HG03135 (cell line): Measurements from ENCODE around the gene TWSG1.
"Not testable (repeated sequence)": the region's sequence is repeated elsewhere in the genome, so short reads cannot be mapped to it uniquely, and the experiment has no call there.

Source experiments
- ATAC-seq: cut with Tn5 transposase; IDR thresholded peaks from one replicate; pipeline ENCODE4 v1.9.1; 2021; ENCODE audit warnings: mild to moderate bottlenecking, moderate library complexity; ENCODE audit not compliant: unreplicated experiment

TWSG1 gene

DNA sequence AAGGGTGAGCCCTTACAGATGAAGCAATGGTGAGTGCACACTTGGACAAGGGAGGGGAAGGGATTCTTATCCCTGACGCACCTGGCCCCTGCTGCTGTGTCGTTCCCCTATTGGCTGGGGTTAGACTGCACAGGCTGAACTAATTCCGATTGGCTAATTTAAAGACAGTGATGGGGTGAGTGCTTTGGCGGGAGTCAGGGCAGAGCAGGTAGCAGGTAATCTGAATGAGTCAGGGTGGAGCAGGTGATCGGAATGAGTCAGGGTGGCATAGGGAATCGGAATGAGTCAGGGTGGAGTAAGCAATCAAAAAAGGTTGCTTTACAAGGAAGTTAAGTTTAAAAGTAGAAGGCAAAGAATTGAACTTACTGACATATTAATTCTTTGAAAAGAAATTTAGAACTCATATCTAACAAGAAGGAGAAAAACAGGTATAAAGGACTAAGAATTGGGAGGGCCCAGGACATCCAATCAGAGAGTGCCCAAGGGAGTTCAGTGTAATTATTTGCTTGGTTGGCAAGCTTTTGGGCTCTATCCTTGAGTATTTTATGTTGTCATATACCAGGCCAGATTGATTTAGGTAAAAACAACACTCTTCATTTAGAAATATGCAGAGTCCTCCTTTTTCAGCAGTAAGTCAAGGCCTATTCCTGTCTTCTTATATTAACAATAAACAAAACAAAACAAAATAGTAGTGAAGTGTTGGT is 88.4 kb downstream of the TWSG1 start:
- no peak for ATAC-seq

DNA sequence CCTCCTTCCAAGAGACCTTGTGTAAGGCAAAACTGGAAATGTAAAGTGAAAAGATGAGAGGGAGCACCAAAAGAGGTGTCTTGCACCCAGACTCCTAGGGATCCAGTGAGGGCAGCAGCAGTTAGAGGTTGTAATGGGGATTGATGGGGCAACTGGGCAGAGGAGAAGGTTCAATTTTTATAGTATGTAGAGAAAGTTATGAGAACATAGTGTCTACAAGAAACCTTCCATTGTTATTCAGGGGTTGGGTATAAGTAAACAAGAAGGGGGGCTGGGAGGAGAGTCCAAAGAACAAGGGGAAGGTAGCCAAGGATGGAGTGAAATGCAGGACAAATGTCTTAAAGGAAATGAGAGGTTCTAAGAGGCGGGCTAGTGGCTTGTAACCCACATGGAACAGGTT is 89.1 kb downstream of the TWSG1 start:
- ATAC-seq = not testable (repeated sequence)

DNA sequence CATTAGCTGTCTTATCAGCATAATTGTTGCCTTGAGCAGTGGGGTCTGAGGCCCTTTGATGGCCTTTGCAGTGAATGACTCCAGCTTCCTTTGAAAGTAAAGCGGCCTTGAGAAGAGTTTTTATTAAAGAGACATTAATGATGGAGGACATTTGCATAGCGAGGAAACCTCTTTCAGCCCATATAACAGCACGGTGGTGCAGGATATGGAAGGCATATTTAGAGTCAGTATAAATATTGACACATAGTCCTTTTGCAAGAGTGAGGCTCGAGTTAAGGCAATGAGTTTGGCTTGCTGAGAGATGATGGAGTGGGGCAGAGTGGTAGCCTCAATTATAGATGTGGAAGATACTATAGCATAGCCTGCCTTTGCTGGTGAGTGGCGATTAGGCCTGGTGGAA is 89.7 kb downstream of the TWSG1 start:
- ATAC-seq = not testable (repeated sequence)

DNA sequence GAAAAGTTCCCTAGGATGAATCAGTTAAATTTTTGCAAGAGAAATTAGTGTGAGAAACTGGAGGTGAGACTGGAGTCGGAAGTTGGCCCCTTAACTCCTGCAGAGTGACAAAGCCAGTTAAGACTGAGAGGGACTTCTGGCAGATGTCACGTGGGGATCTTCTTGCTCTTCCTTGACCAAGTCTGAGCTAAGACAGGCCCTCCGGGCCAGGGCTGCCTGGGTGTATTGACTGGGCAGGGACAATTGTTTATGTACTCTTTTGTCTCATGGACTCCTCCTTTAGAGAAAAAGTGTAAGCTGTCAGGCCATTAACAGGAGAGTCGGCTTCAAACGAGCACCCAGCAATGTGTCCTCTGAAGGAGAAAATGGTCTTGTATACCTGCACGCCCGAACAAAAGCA is 92.2 kb downstream of the TWSG1 start:
- no peak for ATAC-seq

DNA sequence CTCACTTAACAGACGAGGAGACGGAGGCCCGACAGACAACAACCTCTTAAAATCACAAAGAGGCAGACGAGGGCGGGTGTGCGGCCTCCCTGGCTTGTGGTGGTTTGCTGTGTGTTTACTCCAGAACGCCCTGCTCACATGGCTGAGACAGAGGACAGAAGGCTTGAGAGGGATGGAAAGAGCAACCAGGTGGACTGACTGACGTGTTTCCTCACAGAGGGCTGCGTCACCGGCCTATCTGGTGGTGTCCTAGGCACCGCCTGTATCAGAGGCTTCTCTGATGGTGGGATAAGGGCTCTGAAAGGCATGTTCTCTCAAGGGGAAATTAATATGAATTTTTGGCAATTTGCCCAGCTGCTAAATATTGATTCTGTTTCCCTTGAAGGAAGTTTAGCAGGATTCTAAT is 93.7 kb downstream of the TWSG1 start:
- ATAC-seq = no peak

DNA sequence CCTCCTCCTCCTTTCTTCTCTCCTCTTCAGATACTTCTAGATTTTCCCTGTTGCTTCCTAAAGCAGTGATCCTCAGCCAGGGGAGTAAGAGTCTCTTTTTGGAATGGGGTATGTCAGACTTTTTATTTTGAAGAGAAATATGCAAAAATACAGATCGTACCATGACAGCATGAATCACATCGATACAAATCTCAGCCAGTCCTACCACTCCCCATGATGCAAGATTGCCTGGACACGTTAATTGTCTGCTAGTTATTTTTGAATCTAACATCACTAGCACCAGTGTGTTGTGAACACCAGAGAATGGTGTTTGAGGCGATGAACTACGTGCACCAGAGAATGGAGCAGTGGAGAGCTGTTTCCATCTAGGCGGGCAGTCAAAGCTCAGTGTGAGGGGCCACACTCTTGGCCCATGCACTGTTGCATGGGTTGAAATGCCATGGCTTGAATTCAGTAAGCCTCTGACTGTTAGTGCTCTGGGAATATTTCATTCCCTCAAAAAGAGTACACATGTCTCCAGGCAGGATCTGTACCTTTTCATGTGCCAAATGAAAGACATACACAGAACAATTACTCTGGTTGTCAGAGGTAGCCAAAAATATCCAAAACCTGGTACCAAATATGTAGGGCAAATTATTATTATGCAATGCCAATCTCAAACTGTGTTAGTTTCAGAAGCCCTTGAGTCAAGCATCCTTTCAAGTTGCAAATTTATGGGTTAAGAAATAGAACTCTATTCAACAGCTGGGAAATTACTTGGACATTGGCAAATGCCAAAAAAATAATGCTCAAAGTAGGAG is 94.5 kb downstream of the TWSG1 start:
- no peak for ATAC-seq

DNA sequence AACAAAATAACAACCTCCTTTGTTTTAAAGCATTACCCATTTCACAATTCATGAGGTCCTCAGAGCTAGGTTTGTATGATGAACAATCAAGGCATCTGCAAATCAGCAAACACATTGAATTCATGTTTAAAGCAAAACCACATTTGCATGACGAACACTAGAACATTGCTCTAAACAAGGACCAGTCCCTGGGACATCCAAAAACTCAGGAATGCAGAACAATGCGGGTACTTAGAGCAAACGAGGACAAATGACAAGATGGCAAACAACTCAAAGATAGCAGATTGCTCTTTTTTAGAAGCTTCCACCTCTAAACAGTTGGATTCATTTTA is 95.1 kb downstream of the TWSG1 start:
- ATAC-seq = no peak

DNA sequence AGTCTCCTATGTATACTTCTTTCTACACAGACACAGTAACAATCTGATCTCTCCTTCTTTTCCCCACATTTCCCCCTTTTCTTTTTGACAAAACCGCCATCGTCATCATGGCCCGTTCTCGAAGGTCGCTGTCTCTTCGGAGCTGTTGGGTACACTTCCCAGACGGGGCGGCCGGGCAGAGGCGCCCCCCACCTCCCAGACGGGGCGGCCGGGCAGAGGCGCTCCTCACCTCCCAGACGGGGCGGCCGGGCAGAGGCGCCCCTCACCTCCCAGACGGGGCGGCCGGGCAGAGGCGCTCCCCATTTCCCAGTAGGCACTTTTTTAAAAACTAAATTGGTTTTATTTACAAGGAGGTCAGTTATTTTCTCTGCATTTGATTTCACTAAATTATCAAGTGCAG is 95.7 kb downstream of the TWSG1 start:
- ATAC-seq = not testable (repeated sequence)

DNA sequence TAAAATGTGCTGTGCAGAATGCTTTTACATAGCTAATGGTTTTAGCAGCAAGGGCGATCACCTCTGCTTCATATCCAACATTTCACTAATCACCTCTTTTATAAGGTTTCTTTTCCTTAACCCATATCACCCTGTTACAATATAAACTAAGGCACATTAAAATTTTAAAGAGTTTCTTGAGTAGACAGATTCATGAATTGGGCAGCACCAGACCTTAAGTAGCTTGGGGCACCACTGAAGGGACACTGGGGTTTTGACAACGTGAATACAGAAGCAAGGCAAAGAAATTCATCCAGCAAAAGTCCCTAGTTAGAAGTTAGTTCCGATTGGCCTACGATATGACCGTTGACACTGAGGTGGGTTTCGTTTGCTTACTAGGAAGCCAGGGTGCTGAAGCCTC is 96.7 kb downstream of the TWSG1 start:
- ATAC-seq = no peak

DNA sequence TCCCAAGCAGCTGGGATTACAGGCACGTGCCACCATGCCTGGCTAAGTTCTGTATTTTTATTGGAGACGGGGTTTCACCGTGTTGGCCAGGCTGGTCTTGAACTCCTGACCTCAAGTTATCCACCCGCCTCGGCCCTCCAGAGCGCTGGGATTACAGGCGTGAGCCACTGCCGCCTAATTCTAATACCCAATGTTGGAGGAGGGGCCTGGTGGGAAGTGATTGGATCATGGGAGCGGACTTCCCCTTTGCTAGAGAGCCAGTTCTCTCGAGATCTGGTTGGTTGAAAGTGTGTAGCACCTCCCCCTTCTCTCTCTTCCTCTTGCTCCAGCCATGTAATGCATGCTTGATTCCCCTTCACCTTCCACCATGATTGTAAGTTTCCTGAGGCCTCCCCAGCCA is 98.5 kb downstream of the TWSG1 start:
- not testable (repeated sequence) for ATAC-seq

DNA sequence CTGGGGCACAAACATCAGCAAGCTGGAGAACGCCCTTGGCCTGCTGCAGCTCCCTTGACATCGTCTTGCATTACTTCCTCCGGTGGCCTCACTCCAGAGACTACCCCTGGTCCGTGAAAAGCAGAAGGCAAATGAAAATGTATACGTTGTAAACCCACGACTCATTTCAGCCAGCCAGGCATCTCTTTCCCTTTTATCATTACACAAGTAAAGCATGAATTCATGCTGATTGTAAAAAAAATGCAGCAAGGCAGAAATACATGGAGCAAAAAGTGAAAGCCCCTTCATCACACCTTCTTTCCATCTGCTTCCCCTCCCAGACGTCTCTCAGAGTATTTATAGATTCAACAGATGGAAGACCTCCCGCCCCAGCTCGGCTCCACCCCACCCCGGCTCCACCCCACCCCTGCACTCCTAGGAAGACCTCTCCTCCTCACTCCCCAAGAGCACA is 99.1 kb downstream of the TWSG1 start:
- ATAC-seq = no peak

DNA sequence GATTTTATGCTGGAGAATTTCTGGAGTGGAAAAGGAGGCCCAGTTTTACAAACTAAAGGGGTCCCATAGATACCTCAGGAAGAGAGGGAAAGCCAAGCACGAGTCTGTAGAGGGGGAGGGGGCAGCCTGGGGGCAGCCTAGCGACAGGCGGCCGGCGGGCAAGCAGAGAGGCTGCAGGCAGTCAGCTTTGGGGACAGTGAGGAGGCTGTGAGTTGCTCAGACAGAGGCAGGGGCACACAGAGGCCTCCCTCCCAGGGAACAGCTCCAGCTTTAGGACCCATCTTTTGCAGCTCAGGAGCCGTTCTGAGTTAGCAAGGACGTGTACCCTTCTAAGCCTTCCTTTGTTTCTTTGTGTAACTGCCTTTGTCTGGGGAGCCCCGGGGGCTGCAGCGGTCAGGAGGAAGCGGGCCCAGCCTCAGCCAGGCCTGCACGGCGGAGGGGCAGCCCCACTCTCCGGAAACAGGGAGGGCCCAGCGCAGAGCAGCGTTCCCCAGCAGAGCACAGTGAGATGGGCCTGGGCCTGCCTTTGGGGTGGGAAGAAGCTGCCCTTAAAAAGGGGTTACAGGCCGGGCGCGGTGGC is 99.6 kb downstream of the TWSG1 start:
- ATAC-seq = no peak

DNA sequence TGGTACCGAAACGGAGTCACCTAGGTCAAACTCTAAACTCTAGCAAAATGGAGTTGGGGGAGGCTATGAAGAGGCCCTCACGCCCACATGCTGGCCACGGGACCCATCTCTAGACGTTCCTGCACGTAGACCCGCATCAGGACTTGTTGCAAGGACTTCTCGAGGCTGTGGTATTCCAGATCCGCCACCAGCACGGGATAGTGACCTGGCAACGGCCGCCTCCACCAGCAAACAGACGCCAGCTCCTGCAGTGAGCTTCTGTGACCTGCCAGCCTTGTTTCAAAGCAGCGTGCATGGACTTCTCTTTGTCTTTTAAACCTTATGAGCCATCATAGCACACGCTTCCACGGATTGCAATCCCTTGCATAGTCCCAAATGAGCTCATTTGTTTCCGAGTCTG is 100.5 kb downstream of the TWSG1 start:
- ATAC-seq = no peak

DNA sequence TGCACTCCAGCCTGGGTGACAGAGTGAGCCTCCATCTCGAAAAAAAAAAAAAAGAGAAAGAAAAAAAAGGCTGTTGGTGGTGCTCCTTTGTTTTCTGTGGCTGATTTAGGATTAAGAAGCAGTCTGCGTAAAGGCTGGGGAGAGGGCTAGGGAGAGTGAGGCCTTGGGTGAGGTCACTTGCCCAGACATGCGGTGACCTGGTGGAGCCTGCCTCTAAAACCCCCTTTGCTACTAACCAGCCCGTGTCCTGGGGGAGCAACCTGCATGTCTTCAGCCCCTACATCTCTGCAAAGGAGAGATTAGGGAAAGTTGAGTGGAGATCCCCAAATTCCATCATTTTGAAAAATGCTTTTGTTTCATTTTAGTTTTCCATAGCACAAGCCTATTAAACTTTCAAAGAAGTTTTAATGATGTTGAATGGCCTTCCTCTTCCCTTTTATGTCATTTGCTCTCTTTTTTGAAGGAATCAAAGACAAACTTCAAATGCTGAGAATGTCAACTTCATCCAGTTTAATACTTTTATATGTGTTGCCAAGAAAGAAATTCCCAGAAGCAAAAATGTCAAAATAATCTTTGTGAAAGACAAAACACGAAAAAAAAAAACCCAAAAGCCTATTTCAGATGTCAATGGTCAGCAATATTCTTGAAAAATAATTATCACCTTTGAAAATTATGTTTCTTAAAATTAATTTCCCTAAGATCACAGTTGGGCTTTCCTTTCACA is 101.8 kb downstream of the TWSG1 start:
- no peak for ATAC-seq

DNA sequence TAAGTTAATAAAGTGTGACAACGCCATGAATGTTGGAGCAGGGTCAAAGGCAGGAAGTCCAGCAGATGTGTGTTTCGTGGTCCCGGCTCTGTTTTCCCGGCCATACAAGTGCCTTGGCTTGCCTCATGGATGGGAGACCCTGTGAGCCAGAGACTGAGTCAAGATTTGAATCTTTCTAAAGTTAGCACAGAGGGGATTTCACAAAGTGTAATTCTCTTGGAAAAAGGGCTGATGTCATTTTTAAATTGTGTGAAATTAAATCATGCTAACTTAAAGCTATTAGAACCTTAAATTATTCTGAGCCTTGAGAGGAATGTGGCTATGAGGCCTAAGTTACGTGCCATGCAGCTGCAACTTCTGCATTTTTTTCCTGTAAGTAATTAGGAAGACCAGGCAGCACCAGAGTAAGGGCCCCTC is 102.5 kb downstream of the TWSG1 start:
- ATAC-seq = no peak

DNA sequence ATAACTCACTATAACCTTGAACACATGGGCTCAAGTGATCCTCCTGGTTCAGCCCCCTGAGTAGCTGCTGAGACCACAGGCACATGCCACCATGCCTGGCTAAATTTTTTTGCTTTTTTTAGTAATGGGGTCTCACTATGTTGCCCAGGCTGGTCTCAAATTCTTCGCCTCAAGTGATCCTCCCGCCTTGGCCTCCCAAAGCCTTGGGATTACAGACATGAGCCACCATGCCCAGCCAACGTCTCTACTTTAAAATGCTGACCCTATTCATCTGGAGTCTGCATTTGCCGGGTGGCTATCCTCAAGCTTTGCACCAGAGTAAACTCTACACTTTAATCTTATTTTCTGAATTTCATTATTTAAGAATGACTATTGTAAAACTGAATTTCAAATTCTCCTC is 103.1 kb downstream of the TWSG1 start:
- ATAC-seq = no peak

DNA sequence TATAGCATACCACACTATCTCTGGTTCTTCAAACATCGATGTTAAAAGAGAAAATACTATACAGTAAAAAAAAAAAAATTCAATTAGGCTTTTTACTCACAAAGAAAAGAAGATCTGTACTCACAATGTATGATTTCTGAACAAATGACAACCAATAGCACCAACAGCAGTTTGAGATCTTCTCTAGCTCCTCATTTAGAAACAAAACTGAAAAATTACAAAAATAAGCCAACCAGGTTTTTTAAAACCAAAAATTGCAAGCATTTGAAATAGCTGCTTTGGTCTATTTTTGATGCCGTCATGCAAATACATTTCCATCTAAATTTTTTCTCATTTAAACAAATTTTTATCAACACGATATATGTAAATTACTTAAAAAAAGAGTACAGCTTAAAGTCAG is 106.5 kb downstream of the TWSG1 start:
- ATAC-seq = no peak

DNA sequence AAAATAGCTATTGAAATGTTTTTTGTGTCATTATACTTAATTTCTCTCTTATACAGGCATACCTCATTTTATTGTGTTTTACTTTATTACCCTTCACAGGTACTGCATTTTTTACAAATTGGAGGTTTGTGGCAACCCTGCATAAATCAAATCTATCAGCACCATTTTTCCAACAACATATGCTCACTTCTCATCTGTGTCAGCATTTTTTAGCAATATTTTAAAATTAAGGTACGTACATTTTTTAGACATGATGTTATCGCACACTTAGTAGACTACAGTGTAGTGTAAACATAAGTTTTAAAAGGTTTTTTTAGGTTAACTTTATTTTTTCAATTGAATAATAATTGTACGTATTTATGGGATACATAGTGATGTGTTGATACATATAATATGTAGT is 110.0 kb downstream of the TWSG1 start:
- ATAC-seq = no peak

DNA sequence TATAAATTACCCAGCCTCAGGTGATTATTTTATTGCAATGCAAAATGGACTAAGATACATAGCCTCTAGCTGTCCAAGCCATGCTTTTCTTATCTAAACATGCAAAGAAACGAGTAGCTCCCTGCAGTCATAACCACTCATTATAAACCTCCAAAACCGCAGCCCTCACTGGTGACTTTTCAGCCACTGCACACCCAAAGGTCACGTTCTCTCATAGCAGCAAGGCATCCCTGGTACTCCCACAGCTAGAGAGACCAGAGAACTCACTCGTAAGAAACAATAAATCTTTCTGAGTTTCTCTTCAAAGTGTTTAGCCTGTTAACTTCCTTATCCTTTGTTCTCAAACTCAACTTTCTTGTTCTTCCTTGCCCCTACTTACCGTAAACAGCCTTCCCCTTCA is 112.3 kb downstream of the TWSG1 start:
- no peak for ATAC-seq

DNA sequence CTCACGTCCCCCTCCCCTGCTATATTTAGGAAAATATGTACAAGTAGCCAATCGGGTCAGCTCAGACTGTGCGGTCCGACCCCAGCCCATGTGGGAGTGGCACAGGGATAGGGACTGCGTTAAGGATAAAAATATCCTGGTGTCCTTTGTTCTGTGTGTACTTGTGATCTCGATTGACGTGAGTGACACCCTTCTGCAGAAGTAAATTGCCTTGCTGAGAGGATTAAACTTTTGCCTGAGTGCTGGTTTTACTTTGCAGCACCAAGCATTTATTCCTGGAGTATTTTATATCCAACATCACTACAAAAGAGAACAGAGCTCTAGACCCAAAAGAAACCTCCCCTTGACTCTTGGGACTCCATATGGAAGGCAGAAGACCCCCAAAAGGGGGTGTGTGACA is 112.8 kb downstream of the TWSG1 start:
- no peak for ATAC-seq

DNA sequence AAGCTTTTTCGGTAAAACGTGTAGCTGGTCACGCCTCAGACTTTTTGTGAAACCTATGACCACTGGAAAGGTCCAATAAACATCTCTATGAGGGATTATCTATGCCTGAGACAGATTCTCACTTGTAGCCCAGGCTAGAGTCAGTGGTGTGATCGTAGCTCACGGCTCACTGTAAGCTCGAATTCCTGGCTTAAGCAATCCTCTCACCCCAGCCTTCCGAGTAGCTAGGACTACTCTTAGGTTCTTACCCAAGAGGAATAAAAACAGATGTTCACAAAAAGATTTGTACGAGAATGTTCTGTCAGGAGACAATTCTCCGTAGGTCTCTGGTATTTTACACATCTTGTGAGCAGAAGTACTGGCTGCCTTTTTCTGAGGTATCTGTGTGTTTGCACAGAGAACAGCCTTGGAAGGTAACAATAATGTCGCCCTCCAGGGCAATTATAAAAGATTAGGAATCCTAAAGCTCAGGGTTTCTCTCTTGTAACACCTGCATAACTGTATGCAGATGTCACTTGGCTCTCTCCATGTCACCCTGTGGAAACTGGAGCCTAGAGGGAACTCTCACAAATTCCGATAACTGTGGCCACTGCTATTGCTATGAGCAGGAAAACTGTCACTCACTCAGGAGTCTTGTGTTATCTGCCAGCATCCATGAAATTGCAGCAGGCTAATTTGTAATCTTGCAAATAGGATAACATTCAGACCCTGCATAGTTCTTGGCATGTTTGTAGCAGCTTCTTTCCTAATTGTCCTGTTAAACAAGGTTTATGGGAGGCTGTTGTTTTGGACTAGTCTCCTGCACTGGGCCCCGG is 115.2 kb downstream of the TWSG1 start:
- ATAC-seq = no peak
